WTC11 (cell line): ENCODE measurements around the gene RASL12.

Experiments
- E2F1 ChIP-seq: sonication (generic); formaldehyde crosslinking; IDR thresholded peaks from 2 replicates; pipeline ENCODE4 v1.8.0; 2022; ENCODE audit warnings: mild to moderate bottlenecking, missing genetic modification reagents
- ELF4 ChIP-seq: sonication (generic); formaldehyde crosslinking; IDR thresholded peaks from 2 replicates; pipeline ENCODE4 v1.8.1; 2022; ENCODE audit warnings: low read depth, mild to moderate bottlenecking, moderate library complexity, missing genetic modification reagents
- NR2C2 ChIP-seq: sonication (generic); formaldehyde crosslinking; IDR thresholded peaks from 2 replicates; pipeline ENCODE4 v1.8.0; 2022; ENCODE audit warnings: mild to moderate bottlenecking, missing genetic modification reagents
- SP1 ChIP-seq: sonication (generic); formaldehyde crosslinking; conservative IDR thresholded peaks from 2 replicates; pipeline ENCODE4 v1.8.1; 2022; ENCODE audit warnings: missing genetic modification reagents
- TEAD1 ChIP-seq: sonication (generic); formaldehyde crosslinking; IDR thresholded peaks from 2 replicates; pipeline ENCODE4 v1.8.0; 2022; ENCODE audit warnings: mild to moderate bottlenecking, missing genetic modification reagents
- ZNF121 ChIP-seq: sonication (generic); formaldehyde crosslinking; IDR thresholded peaks from 2 replicates; pipeline ENCODE4 v1.8.0; 2023; ENCODE audit warnings: missing genetic modification reagents
- TF ChIP-seq, protein P1 (sequence below): fragments of 200-600 bp; IDR thresholded peaks from 2 replicates; pipeline ENCODE4 v1.8.0; 2022; ENCODE audit warnings: antibody characterized with exemption
- TF ChIP-seq, protein P2 (sequence below): sonication (generic); formaldehyde crosslinking; IDR thresholded peaks from 2 replicates; pipeline ENCODE4 v1.8.0; 2022; ENCODE audit warnings: mild to moderate bottlenecking, missing genetic modification reagents

DNA sequence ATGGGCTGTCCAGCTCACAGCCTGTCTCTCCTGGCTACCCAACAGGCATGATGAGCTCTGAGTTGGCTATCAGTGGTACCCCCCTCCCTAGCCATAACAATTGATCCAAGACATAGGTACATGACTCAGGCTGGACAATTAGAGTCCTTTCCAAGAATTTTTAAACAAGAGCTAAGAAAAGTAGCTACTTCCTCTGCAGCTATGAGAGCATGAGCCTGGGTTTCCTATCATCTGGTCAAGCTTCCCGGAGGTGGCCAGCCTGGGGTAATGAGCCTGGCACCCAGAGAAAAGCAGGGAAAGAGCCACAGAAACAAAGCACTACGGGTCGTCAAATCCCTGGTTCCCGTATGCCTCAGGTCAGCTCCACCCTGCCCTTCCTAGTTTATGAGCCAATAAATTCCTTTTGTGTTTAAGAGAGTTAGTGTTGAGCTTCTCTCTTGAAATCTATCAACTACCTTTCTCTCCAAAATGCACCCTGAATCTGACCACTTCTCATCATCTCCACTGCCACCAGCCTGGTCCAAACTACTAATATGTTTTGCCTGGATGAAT is 24.9 kb downstream of the RASL12 start:
- TF ChIP-seq TEAD1 (CRISPR knock-in tag) (no peak), ELF4 (CRISPR knock-in tag) (no peak), SP1 (CRISPR knock-in tag) (no peak), NR2C2 (CRISPR knock-in tag) (no peak), E2F1 (no peak), ZNF121 (CRISPR knock-in tag) (no peak)
- TF ChIP-seq, protein P1, sequence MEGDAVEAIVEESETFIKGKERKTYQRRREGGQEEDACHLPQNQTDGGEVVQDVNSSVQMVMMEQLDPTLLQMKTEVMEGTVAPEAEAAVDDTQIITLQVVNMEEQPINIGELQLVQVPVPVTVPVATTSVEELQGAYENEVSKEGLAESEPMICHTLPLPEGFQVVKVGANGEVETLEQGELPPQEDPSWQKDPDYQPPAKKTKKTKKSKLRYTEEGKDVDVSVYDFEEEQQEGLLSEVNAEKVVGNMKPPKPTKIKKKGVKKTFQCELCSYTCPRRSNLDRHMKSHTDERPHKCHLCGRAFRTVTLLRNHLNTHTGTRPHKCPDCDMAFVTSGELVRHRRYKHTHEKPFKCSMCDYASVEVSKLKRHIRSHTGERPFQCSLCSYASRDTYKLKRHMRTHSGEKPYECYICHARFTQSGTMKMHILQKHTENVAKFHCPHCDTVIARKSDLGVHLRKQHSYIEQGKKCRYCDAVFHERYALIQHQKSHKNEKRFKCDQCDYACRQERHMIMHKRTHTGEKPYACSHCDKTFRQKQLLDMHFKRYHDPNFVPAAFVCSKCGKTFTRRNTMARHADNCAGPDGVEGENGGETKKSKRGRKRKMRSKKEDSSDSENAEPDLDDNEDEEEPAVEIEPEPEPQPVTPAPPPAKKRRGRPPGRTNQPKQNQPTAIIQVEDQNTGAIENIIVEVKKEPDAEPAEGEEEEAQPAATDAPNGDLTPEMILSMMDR: no peak
- TF ChIP-seq, protein P2, sequence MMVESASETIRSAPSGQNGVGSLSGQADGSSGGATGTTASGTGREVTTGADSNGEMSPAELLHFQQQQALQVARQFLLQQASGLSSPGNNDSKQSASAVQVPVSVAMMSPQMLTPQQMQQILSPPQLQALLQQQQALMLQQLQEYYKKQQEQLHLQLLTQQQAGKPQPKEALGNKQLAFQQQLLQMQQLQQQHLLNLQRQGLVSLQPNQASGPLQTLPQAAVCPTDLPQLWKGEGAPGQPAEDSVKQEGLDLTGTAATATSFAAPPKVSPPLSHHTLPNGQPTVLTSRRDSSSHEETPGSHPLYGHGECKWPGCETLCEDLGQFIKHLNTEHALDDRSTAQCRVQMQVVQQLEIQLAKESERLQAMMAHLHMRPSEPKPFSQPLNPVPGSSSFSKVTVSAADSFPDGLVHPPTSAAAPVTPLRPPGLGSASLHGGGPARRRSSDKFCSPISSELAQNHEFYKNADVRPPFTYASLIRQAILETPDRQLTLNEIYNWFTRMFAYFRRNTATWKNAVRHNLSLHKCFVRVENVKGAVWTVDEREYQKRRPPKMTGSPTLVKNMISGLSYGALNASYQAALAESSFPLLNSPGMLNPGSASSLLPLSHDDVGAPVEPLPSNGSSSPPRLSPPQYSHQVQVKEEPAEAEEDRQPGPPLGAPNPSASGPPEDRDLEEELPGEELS: no peak
